A673 (cell line): ENCODE measurements around the gene NDFIP2. TPM values are rescaled to one million over a fixed set of nuclear protein-coding genes. Genes with fewer than 3 reads are reported as not detected.

ENCODE experiments used
- BruUV-seq: library from RNA; stranded (reverse); fragments of 400-500 nt; replicated peaks from 2 replicates; lab custom pipeline; 2021; lab: Mats Ljungman, UMichigan
- CTCF ChIA-PET: fragments of 300-600 bp; sonication (Branson Sonifier 250); formaldehyde crosslinking; loops from one replicate; lab custom pipeline; 2022; ENCODE audit warnings: antibody characterized with exemption; lab: Charles Lee
- POLR2A ChIA-PET: fragments of 300-600 bp; sonication (Branson Sonifier 250); formaldehyde crosslinking; loops from one replicate; lab custom pipeline; 2022; ENCODE audit warnings: antibody characterized with exemption; ENCODE audit not compliant: low non-redundant PET; lab: Charles Lee
- DNase-seq: peaks from one replicate; pipeline ENCODE4 v3.0.0-alpha.2; 2015; ENCODE audit warnings: low spot score
- H3K27ac ChIP-seq: fragments of 200-600 bp; sonication (generic); 2 replicates; pipeline ENCODE4 v1.5.1; 2016; ENCODE audit warnings: mixed run types, low read depth, mild to moderate bottlenecking, mixed read lengths, antibody characterized with exemption, low read length; ENCODE audit not compliant: poor library complexity, severe bottlenecking
- H3K27me3 ChIP-seq: fragments of 200-600 bp; sonication (generic); replicated peaks from 2 replicates; pipeline ENCODE4 v1.6.1; 2017; ENCODE audit warnings: mixed run types, low read depth, mild to moderate bottlenecking, mixed read lengths, antibody characterized with exemption, low read length; ENCODE audit not compliant: insufficient read depth, poor library complexity
- H3K36me3 ChIP-seq: fragments of 200-600 bp; sonication (generic); 2 replicates; pipeline ENCODE4 v1.6.1; 2016; ENCODE audit warnings: mixed run types, mild to moderate bottlenecking, mixed read lengths, antibody characterized with exemption, low read length; ENCODE audit not compliant: insufficient read depth, poor library complexity, severe bottlenecking
- H3K4me1 ChIP-seq: fragments of 200-600 bp; sonication (generic); 2 replicates; pipeline ENCODE4 v1.6.1; 2017; ENCODE audit warnings: mixed run types, mild to moderate bottlenecking, mixed read lengths, antibody characterized with exemption, low read length; ENCODE audit not compliant: insufficient read depth, poor library complexity, severe bottlenecking
- H3K4me3 ChIP-seq: fragments of 200-600 bp; sonication (generic); 2 replicates; pipeline ENCODE4 v1.5.1; 2016; ENCODE audit warnings: low read depth, mixed run types, mild to moderate bottlenecking, mixed read lengths, low read length; ENCODE audit not compliant: poor library complexity, severe bottlenecking
- H3K9me3 ChIP-seq: fragments of 200-600 bp; sonication (generic); 2 replicates; pipeline ENCODE4 v1.6.1; 2016; ENCODE audit warnings: mixed run types, low read depth, mild to moderate bottlenecking, mixed read lengths, antibody characterized with exemption, low read length; ENCODE audit not compliant: poor library complexity, severe bottlenecking
- EZH2 ChIP-seq: fragments of 200-600 bp; sonication (generic); IDR thresholded peaks from 2 replicates; pipeline ENCODE4 v1.6.1; 2017; ENCODE audit warnings: borderline replicate concordance, low read depth, mild to moderate bottlenecking, mixed read lengths, antibody characterized with exemption, low read length; ENCODE audit not compliant: poor library complexity, severe bottlenecking
- intact Hi-C: fragments of 100-400 bp; cut with micrococcal nuclease; formaldehyde crosslinking; loops from one replicate; pipeline ENCODE4 v1.10.0; 2022; ENCODE audit not compliant: unreplicated experiment
- total RNA-seq: library from RNA; stranded (reverse); gene quantifications from 2 replicates; pipeline ENCODE4 v1.2.3, GENCODE V29; 2021
- TF ChIP-seq, protein P1 (sequence below): fragments of 300-800, 200-600 bp; sonication (generic); conservative IDR thresholded peaks from 2 replicates; pipeline ENCODE4 v1.5.1; 2017; ENCODE audit warnings: low read depth, mild to moderate bottlenecking, antibody characterized with exemption, low read length, moderate library complexity, mixed read lengths

Gene NDFIP2
- total RNA-seq, 1 experiment from 2014 or later, result 34.0 TPM

DNA sequence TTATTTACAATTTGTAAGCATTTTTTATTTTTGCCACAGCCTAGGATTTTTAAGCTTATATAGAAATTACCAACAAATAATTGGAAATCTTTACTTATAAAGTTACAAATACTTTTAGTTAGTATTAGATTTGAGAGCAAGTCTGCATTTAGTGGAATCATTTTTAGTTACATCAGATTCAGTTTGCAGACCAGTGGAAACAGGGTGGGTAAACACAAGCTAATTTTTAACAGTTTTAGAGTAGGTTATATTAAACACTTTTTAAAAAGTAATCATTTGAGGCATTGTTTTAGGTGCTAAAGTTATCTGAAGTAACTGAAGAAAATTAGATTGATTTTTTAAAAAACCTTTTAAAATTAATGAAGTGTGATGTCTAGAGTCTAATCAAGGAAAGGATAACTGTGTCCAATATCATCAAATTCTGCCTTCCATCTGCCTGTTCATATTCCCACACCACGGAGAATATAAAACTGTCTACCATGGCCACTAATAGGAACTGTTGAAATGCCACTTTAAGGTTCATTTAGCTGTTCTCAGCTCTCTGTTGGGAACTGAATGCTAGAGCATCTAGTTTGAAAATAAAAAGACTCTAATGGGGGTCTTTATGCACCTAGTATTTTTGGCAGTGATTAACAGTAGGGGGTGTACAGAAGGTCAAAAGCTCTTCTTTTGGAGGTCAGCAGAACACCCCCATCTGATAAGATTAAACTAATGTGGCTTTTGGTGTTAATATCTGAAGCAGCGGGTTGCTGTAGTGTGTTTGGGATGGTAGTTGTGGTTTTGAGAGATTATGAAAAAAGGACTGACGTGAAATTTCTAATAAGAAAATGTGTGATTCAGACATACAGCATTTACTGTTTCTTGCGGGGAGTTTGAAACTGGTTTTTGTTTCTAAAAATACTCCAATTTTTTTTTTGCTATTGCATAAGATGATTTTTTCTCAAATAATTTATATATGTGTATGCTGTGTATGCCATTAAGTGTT lies 66.5 kb downstream of the NDFIP2 start:
- intact Hi-C loops, result loop anchor here (5.0 to 10.0 kb wide), 2 partner anchors 817 to 1470 kb away; no protein-coding TSS in a partner anchor
- H3K9me3 ChIP-seq, result no peaks in the 10 kb centered on the region
- no peaks in the 10 kb centered on the region for H3K27me3 ChIP-seq
- no peaks in the 10 kb centered on the region for H3K4me1 ChIP-seq
- DNase-seq, result no peak
- ChIA-PET POLR2A (no interaction called here), CTCF (no interaction called here)
- H3K27ac ChIP-seq, result no peak overlapping the region
- no peaks in the 10 kb centered on the region for H3K36me3 ChIP-seq
- H3K4me3 ChIP-seq, result no peak overlapping the region
- no peak for TF ChIP-seq EZH2
- TF ChIP-seq, protein P1, sequence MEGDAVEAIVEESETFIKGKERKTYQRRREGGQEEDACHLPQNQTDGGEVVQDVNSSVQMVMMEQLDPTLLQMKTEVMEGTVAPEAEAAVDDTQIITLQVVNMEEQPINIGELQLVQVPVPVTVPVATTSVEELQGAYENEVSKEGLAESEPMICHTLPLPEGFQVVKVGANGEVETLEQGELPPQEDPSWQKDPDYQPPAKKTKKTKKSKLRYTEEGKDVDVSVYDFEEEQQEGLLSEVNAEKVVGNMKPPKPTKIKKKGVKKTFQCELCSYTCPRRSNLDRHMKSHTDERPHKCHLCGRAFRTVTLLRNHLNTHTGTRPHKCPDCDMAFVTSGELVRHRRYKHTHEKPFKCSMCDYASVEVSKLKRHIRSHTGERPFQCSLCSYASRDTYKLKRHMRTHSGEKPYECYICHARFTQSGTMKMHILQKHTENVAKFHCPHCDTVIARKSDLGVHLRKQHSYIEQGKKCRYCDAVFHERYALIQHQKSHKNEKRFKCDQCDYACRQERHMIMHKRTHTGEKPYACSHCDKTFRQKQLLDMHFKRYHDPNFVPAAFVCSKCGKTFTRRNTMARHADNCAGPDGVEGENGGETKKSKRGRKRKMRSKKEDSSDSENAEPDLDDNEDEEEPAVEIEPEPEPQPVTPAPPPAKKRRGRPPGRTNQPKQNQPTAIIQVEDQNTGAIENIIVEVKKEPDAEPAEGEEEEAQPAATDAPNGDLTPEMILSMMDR, result no peak
- no TSS peak for BruUV-seq

- H3K36me3 ChIP-seq, result no peaks in the 10 kb centered on the region
- no peak overlapping the region for H3K27ac ChIP-seq
- ChIA-PET CTCF (no interaction called here), POLR2A (no interaction called here)
- no peak for TF ChIP-seq EZH2
- TF ChIP-seq, protein P1, result peak; percentile 65
- intact Hi-C loops, result loop anchor here (5.0 to 10.0 kb wide), 2 partner anchors 816 to 1468 kb away; no protein-coding TSS in a partner anchor
- no peaks in the 10 kb centered on the region for H3K27me3 ChIP-seq
- no peaks in the 10 kb centered on the region for H3K9me3 ChIP-seq
- no TSS peak for BruUV-seq
- H3K4me3 ChIP-seq, result no peak overlapping the region
- H3K4me1 ChIP-seq, result no peaks in the 10 kb centered on the region
- DNase-seq, result peak; percentile 24
These were observed 67.9 kb downstream of the NDFIP2 start for GRCh38 chr13:79548902-79549301.

DNA sequence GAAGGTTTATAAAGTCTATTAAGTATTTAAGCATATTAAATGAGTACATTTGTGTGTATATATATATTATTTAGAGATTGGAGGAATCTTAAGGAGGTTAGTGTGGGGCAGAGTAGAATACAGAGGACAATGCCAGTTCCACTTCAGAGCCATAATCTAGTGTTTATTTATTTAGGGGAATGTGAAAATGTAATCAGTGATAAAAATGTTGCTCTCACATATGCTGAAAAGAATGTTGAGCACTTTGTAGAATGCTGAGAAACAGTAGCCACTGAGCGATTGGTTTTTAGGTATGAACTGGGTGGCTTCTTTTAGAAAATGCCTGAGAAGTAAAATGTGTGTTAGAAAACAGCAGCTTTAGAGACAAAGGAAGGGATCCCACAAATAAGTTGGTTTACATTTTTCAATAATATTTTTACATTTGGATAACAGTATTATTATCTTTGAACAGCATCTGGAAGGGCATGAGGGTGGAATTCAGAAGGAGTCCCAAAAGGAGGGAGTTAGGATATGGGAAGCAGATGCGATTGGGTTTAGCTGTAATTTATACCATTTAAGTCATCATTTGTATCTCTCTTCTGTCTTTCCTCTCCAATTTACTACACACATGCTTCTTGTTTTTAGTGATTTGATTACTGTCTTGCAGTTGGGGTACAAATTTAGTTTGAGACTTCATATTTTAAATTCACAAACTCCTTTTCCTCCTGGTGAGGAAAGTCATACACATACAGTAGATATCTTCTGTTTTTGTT lies 68.6 kb downstream of the NDFIP2 start:
- intact Hi-C loops, result loop anchor here (5.0 to 10.0 kb wide), 2 partner anchors 815 to 1468 kb away; no protein-coding TSS in a partner anchor
- Histone ChIP-seq H3K9me3 (no peaks in the 10 kb centered on the region), H3K36me3 (no peaks in the 10 kb centered on the region), H3K4me1 (no peaks in the 10 kb centered on the region), H3K4me3 (no peak overlapping the region), H3K27ac (no peak overlapping the region), H3K27me3 (no peaks in the 10 kb centered on the region)
- CTCF ChIA-PET, result no interaction called here
- TF ChIP-seq, protein P1, result no peak
- TF ChIP-seq EZH2, result no peak
- POLR2A ChIA-PET, result no interaction called here
- BruUV-seq, result no TSS peak
- DNase-seq, result no peak
